GM19438 (cell line): ENCODE data around the gene FNDC7.
A peak's percentile ranks its signal among the peaks of the same experiment; 100 is the strongest.
"Not testable (repeated sequence)": the region's sequence is repeated elsewhere in the genome, so short reads cannot be mapped to it uniquely, and the experiment has no call there.

Experiments used
- ATAC-seq: cut with Tn5 transposase; IDR thresholded peaks from one replicate; pipeline ENCODE4 v1.9.1; 2021; ENCODE audit warnings: low read depth; ENCODE audit not compliant: unreplicated experiment

Gene FNDC7

GRCh38 chr1:108729481-108729880 is 16.8 kb downstream of the FNDC7 start:
- ATAC-seq = no peak

GRCh38 chr1:108732398-108732797 is 19.7 kb downstream of the FNDC7 start:
- no peak for ATAC-seq

- no peak for ATAC-seq
Measured at GRCh38 chr1:108734171-108734865, 21.6 kb downstream of the FNDC7 start.

- no peak for ATAC-seq
Measured at GRCh38 chr1:108742253-108742652, 29.5 kb downstream of the FNDC7 start.

GRCh38 chr1:108745980-108746381 is 33.3 kb downstream of the FNDC7 start:
- no peak for ATAC-seq

- ATAC-seq = peak; percentile 91
Measured at GRCh38 chr1:108746382-108747170, 33.9 kb downstream of the FNDC7 start, which contains the start of gene STXBP3. Gene STXBP3, plus strand, starts transcription at chr1:108746674. Its CDS starts 64 bp downstream, at chr1:108746738.

- no peak for ATAC-seq
Measured at GRCh38 chr1:108747171-108747850, 34.6 kb downstream of the FNDC7 start.

- no peak for ATAC-seq
Measured at GRCh38 chr1:108747898-108748297, 35.2 kb downstream of the FNDC7 start.

GRCh38 chr1:108749081-108749480 is 36.4 kb downstream of the FNDC7 start:
- ATAC-seq = no peak

- ATAC-seq = no peak
Measured at GRCh38 chr1:108750476-108751181, 37.9 kb downstream of the FNDC7 start.

- ATAC-seq = no peak
Measured at GRCh38 chr1:108753363-108753762, 40.7 kb downstream of the FNDC7 start.

- ATAC-seq = no peak
Measured at GRCh38 chr1:108758796-108759195, 46.1 kb downstream of the FNDC7 start.

GRCh38 chr1:108767115-108767514 is 54.4 kb downstream of the FNDC7 start:
- no peak for ATAC-seq

- ATAC-seq = no peak
Measured at GRCh38 chr1:108767708-108768107, 55.0 kb downstream of the FNDC7 start.

- no peak for ATAC-seq
Measured at GRCh38 chr1:108777839-108778238, 65.1 kb downstream of the FNDC7 start.

- ATAC-seq = no peak
Measured at GRCh38 chr1:108779455-108779854, 66.7 kb downstream of the FNDC7 start.

GRCh38 chr1:108780937-108781574 is 68.3 kb downstream of the FNDC7 start:
- ATAC-seq = no peak

- not testable (repeated sequence) for ATAC-seq
Measured at GRCh38 chr1:108781575-108781944, 68.9 kb downstream of the FNDC7 start.

GRCh38 chr1:108785264-108785663 is 72.6 kb downstream of the FNDC7 start:
- no peak for ATAC-seq

GRCh38 chr1:108785880-108786279 is 73.2 kb downstream of the FNDC7 start:
- no peak for ATAC-seq
